ENCODE measurements around the gene RAB34. TPM values are rescaled to one million over a fixed set of nuclear protein-coding genes. Genes with fewer than 3 reads are reported as not detected.
A peak's percentile ranks its signal among the peaks of the same experiment; 100 is the strongest.

Gene RAB34
- total and polyA plus RNA-seq, 2 donors (not counting 1 experiment from before 2014, with no cell fraction given): 17.1 to 18.0 TPM

DNA sequence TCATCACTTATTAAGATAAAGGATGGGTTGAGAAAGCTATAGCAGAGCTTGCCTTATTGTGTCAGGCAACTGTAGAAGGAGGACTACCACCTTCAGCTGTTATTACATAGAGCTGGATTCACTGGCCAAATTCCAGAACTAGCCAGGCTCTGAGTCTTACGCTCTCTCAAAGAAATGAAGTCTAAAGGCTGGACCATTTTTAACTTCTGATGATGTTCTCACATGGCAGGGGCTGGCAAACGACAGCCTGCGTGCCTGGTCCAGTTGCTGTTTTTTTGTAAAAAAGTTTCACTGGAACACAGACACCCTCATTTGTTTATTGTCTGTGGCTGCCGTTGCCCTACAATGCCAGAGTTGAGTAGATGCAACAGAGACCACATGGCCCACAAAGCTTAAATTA lies 47.4 kb upstream of the RAB34 start:
- no peak for DNase-seq
- POLR2A ChIA-PET: no interaction called here
- no peaks in the 10 kb centered on the region for H3K27me3 ChIP-seq (replicated peaks in 1 of 4; ENCODE audit: control extremely low read depth in 1 of 4, control insufficient read depth in 3 of 4, insufficient read depth in 4 of 4, low read length in 3 of 4)
- Mint-ChIP-seq H3K9me3 (ENCODE audit: insufficient read depth) (no peaks in the 10 kb centered on the region), H3K4me3 (no peak overlapping the region), H3K27me3 (no peaks in the 10 kb centered on the region), H3K4me1 (peaks cover 11% of the 10 kb centered on the region), H3K27ac (no peak overlapping the region)
- peaks cover 22% of the 10 kb centered on the region for H4K20me1 ChIP-seq (ENCODE audit: control insufficient read depth, insufficient read depth, low read length, poor library complexity, severe bottlenecking)
- H3K27ac ChIP-seq (ENCODE audit: low read length in 2 of 2): no peak overlapping the region
- no peak overlapping the region for H3K4me2 ChIP-seq (replicated peaks; ENCODE audit: low read depth, low read length, poor library complexity, severe bottlenecking)
- H3K36me3 ChIP-seq (replicated peaks in 1 of 2; ENCODE audit: control extremely low read depth in 1 of 2, control insufficient read depth in 1 of 2, extremely low read depth in 1 of 2, insufficient read depth in 2 of 2, low read length in 1 of 2): peaks cover 11 to 21% of the 10 kb centered on the region in 2 experiments
- TF ChIP-seq EZH2 (IDR thresholded peaks at IDR 0.05; ENCODE audit: borderline replicate concordance, insufficient read depth, low read depth, low read length, poor library complexity, severe bottlenecking): no peak
- TF ChIP-seq CTCF (IDR thresholded peaks at IDR 0.05): no peak
- no peak overlapping the region for H3K4me3 ChIP-seq (ENCODE audit: control extremely low read depth in 1 of 5, extremely low read depth in 1 of 5, insufficient read depth in 1 of 5, low read depth in 2 of 5, low read length in 4 of 5)
- H3K4me1 ChIP-seq (ENCODE audit: control insufficient read depth in 2 of 2, insufficient read depth in 2 of 2, low read length in 2 of 2): peaks cover 0 to 8% of the 10 kb centered on the region in 2 donors
- peaks cover 13% of the 10 kb centered on the region for H3K79me2 ChIP-seq (ENCODE audit: control insufficient read depth, insufficient read depth, low read length)
- no peak overlapping the region for H3K9ac ChIP-seq (ENCODE audit: low read length)
- CTCF ChIA-PET: interaction anchor here (1.0 to 7.6 kb wide), 26 partner anchors 8 to 352 kb away, joined by 3 to 137 read pairs (median 16); partner anchors contain the start of genes DHRS13, FAM222B, FLOT2 and NEK8
- no peak for ATAC-seq (ENCODE audit: low read depth)
- H3K9me3 ChIP-seq (ENCODE audit: control extremely low read depth in 1 of 3, control insufficient read depth in 2 of 3, insufficient read depth in 1 of 3, low read length in 2 of 3): no peaks in the 10 kb centered on the region
- WGBS (ENCODE audit: insufficient coverage): 100% methylated on average over 3 of the region's 4 CpGs
- H2AFZ ChIP-seq (ENCODE audit: insufficient read depth, low read depth, low read length, poor library complexity, severe bottlenecking): no peak overlapping the region
- intact Hi-C loops (cut with micrococcal nuclease): no loop called here

DNA sequence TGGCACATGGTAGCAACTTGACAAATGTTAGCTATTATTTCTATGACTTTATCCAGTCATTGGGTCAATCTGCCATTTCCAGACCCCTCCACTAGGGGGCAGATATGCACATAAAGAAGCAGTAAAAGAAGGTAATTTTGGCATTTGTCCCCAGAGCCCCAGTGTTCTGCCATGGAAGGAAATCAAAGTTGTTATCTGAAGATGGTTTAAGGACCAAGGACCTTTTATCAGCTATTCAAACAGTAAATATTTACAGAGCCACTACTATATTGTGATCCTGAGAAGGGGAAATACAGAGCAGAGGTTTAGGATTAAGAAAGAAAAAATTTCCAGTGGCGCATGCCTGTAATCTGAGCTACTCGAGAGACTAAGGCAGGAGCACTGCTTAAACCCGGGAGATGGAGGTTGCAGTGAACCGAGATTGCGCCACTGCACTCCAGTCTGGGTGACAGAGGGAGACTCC lies 46.2 kb upstream of the RAB34 start:
- H3K79me2 ChIP-seq (ENCODE audit: control insufficient read depth, insufficient read depth, low read length): peaks cover 10% of the 10 kb centered on the region
- H3K4me3 Mint-ChIP-seq: no peak overlapping the region
- DNase-seq (peak; percentile 83), ATAC-seq (ENCODE audit: low read depth) (peak; percentile 85)
- no peak overlapping the region for H3K27ac Mint-ChIP-seq
- no peak overlapping the region for H3K4me3 ChIP-seq (ENCODE audit: control extremely low read depth in 1 of 5, extremely low read depth in 1 of 5, insufficient read depth in 1 of 5, low read depth in 2 of 5, low read length in 4 of 5)
- peaks cover 13 to 32% of the 10 kb centered on the region in 2 experiments for H3K36me3 ChIP-seq (replicated peaks in 1 of 2; ENCODE audit: control extremely low read depth in 1 of 2, control insufficient read depth in 1 of 2, extremely low read depth in 1 of 2, insufficient read depth in 2 of 2, low read length in 1 of 2)
- no peaks in the 10 kb centered on the region for H3K27me3 Mint-ChIP-seq
- CTCF ChIA-PET: interaction anchor here (0.6 to 7.6 kb wide), 71 partner anchors 9 to 353 kb away, joined by 3 to 137 read pairs (median 6); partner anchors contain the start of genes DHRS13, ERAL1, FAM222B and FLOT2
- no peak overlapping the region for H3K27ac ChIP-seq (ENCODE audit: low read length in 2 of 2)
- no peak overlapping the region for H3K4me2 ChIP-seq (replicated peaks; ENCODE audit: low read depth, low read length, poor library complexity, severe bottlenecking)
- 89% methylated on average over 5 of the region's 5 CpGs for WGBS (ENCODE audit: insufficient coverage)
- intact Hi-C loops (cut with micrococcal nuclease): loop anchor here (1.0 kb wide), 7 partner anchors 37 to 353 kb away; partner anchors contain the start of genes DHRS13 and FLOT2
- TF ChIP-seq CTCF (IDR thresholded peaks at IDR 0.05) (peak; percentile 94), EZH2 (IDR thresholded peaks at IDR 0.05; ENCODE audit: borderline replicate concordance, insufficient read depth, low read depth, low read length, poor library complexity, severe bottlenecking) (no peak)
- H3K4me1 Mint-ChIP-seq: peaks cover 11% of the 10 kb centered on the region
- no peaks in the 10 kb centered on the region for H3K27me3 ChIP-seq (replicated peaks in 1 of 4; ENCODE audit: control extremely low read depth in 1 of 4, control insufficient read depth in 3 of 4, insufficient read depth in 4 of 4, low read length in 3 of 4)
- H3K9me3 Mint-ChIP-seq (ENCODE audit: insufficient read depth): no peaks in the 10 kb centered on the region
- no peak overlapping the region for H2AFZ ChIP-seq (ENCODE audit: insufficient read depth, low read depth, low read length, poor library complexity, severe bottlenecking)
- H4K20me1 ChIP-seq (ENCODE audit: control insufficient read depth, insufficient read depth, low read length, poor library complexity, severe bottlenecking): peaks cover 18% of the 10 kb centered on the region
- H3K9me3 ChIP-seq (ENCODE audit: control extremely low read depth in 1 of 3, control insufficient read depth in 2 of 3, insufficient read depth in 1 of 3, low read length in 2 of 3): no peaks in the 10 kb centered on the region
- no peak overlapping the region for H3K9ac ChIP-seq (ENCODE audit: low read length)
- H3K4me1 ChIP-seq (ENCODE audit: control insufficient read depth in 2 of 2, insufficient read depth in 2 of 2, low read length in 2 of 2): peaks cover 0 to 8% of the 10 kb centered on the region in 2 donors
- POLR2A ChIA-PET: interaction anchor here (0.5 to 2.8 kb wide), 9 partner anchors 37 to 232 kb away, joined by 3 to 21 read pairs (median 5); partner anchors contain the start of genes DHRS13, ERAL1 and TLCD1
